ENCODE measurements around the gene SLC44A5.
"Not testable (repeated sequence)": the region's sequence is repeated elsewhere in the genome, so short reads cannot be mapped to it uniquely, and the experiment has no call there.

Gene SLC44A5

DNA sequence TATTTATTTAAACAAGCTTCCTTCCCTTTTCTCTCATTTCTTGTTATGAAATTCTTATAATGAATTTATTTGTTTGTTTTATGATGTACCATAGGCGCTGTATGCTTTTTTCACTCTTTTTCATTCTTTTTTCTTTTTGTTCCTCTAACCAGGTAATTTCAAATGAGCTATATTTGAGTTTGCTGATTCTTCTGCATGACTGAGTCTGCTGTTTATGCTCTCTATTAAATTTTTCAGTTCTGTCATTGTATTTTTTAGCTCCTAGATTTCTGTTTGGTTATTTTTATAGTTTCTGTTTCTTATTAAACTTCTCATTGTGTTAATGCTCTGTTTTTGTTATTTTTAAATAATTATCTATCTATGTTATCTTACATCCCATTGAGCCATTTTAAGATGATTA, 244.3 kb downstream of the SLC44A5 start:
- DNase-seq (ENCODE audit: low spot score) = no peak

DNA sequence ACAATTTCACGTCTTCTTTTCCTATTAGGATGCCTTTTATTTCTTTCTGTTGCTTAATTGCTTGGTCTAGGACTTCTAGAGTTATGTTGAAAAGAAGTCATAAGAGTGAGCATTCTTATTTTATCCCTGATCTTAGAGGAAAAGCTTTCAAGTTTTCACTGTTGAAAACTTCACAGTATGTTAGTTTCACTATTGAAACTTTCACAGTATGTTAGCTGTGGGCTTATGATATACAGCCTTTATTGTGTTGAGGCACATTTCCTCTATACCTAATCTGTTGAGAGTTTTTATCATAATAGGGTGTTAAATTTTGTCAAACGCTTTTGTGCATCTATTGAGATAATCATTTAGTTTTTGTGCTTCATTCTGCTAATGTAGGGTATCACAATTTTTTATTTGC, 249.7 kb downstream of the SLC44A5 start:
- no peak for DNase-seq (ENCODE audit: low spot score)

DNA sequence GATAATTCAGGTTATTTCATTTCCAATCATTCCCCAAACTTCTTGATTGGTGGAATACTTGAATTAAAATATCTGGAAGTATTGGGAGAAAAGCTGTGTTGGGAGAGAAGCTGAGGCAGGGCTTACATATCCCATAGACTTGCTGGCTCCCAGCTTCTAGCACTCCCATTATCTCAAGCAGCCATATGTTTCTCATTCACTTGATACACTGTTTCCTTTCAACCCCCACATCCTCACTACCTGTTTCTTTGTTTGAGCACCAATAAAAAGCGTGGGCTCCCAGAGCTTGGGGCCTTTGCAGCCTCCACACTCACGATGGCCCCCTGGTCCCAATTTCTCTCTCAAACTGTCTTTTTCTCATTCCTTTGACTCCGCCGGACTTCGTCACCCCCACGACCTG, 256.6 kb downstream of the SLC44A5 start:
- DNase-seq (ENCODE audit: low spot score) = not testable (repeated sequence)

DNA sequence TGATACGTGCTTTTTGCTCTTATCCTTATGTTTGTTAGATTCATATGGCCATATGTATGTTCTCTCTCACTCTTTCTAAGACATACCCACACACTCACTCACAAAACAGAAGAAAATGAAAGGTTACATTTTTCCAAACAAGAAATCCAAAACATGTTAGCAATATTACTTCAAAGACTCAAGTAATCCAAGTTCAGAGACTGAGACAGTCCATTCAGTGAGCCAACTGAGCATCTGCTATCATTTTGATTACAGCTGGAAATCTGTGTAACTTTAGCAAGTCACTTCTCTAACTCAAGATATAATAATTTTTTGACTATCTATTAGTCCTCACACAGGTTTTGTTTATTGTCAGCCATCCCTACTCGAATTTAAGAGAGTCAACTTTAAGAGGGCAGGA, 257.9 kb downstream of the SLC44A5 start:
- DNase-seq (ENCODE audit: low spot score) = no peak

DNA sequence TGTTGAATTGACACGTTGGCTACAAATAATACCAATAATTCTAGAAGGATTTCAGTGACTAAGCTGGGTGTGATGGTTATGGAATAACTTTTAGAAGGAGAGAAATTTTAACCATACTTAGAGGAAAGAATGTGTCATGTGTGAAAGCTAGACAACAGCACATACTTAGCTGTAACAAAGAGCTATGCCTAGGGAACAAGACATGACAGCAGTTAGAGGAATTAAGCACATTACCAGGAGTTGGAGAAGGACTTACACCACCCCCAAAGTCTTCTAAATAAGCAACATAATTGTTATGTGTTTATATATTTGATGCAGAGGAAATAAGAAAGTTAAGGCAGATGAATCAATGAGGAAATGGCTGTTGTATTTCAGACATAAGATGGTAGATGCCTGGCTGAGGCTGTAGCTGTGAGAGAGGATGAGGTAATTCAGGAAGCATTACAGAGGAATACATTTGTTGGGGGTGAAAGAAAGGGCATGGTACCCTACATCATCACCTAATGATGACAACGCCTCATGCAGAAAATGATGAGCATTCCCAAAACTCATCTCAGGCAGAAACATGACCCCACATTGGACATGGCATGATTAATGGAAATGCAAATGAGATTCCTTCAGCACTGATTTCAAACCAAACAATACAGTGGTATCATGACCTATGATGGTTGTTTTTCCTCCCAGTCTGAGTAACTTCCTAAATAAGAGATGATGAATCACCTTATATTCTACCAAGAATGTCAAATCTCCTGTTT, 265.2 kb downstream of the SLC44A5 start:
- DNase-seq (ENCODE audit: low spot score) = no peak

DNA sequence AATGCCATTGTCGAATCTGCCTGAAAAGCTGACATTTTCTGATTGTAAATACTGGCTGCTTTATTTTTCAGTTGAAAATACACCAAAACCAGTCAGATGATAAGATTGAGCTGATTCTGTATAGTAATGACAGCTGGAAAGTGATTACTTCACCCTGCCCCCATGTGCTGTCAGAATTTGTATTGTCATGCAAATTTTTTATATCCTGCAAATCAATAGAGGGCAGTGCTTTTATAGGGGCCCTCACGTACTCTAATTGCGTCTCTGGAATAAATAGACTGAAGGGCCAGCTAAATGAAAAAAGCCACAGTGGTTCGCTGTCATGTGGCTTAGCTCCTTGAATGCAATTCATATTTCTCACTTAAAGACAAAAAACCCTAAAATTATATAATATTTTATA, 268.1 kb downstream of the SLC44A5 start:
- DNase-seq (ENCODE audit: low spot score) = no peak

DNA sequence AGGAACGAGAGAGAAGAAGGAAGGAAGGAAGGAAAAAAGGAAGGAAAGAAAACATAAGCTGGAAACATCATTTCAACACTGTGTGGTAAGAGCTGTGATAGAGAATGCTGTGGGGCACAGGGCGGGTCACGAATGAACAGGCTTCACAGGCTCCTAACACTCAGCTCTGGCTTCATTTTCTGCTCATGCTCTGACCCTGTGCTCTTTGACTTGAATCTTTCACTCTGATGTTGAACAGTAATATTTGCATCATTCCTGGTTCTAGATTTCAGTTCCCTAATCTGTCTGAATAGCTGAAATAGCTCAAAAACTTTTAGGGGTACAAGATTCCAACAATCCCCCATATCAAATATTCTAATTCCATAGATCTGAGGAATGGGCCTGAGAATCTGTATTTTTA, 269.4 kb downstream of the SLC44A5 start:
- DNase-seq (ENCODE audit: low spot score) = no peak

DNA sequence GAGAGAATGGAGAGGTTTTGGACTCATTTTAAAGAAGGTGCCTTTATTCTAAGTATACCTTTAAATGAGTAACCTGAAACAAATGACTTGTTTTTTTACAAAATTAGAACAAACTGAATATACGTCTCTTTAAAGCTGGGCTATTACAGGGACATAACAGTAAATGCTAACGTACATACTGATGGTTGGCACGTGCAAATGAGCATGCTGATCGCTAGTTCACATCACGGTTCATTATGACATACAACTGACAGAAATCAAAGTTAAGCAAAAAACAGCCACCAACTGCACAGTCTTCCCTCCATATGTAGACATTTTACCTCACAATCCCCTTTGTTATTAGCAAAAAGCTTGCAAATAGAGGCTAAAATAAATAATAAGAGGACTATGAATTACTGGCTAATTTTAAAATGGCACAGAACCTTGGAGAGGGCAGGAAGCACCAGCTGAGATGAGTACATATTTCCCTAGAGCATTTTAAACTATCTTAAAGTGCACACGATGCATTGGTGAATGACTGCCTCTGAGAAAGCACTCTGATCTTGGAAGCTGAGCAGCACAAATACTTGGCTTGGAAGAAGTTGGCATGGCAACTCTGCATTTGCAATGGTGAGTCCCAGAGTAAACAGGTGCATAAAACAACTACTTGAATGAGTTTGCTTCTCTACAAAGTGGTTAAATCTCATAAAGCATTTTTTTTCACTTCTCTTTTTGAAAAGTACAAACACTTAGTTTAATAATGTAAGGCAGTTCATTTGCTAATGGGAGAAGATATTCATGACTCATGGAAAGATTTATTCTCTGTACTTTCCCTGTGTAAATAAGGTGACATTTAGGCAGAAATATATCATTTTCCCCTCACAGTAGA, 272.1 kb downstream of the SLC44A5 start:
- no peak for DNase-seq (ENCODE audit: low spot score)

DNA sequence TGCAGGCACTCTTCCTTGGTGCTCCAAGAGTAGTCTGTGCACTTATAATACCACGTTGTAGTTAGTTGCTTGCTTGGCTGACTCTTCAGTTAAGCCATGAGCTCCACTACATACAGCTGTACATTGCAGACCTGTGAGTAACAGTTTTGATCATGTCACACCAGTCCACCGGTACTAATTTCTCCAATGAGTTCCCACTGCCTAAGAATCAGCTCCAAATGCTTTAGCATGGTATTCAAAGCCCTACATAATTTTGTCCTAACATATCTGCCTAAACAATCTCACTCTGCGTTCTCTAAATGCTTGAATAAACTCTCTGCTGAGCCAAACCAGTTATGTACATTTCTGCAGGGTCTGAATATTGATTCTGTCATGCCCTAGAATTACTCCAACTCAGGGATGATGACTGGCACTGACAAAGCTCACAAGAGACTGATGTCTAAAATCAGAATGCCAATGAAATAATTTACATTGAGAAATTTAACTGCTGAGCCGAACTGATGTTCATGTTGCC, 276.0 kb downstream of the SLC44A5 start:
- DNase-seq (ENCODE audit: low spot score) = no peak

DNA sequence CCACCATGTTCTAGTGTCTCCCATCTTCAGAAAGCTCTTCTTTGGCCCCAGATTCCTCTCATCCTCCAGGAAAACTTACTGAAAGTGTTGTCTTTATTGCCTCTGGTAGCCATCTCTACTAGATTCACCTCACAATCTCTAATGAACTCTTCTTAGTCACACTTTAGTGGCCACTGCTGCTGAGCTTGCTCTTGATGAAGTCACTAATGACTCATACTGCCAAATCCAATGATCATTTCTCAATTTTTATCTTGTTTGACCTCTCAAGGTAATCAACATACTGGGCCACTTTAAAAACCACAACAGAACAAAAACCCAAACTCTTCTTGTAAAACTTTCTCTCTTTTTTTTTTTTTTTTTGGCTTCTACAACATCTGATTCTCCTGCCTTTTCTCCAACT, 280.3 kb downstream of the SLC44A5 start:
- no peak for DNase-seq (ENCODE audit: low spot score)

DNA sequence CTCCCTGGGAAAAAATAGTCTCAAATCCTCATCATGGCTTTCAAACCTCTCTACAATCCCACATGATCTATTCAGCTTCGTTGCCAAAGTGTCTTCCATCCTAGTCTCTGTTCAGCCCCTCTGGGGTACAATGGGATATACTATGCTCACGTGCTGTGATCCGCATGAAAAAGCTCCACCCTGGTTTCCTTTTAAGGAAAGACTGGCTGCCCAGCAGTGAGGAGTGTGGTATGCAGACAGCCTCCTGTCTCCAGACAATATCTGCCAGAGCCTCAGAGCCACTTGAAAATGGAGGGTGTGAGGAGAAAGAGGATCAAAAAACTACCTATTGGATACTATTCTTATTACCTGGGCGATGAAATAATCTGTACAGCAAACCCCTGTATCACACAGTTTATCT, 282.2 kb downstream of the SLC44A5 start:
- no peak for DNase-seq (ENCODE audit: low spot score)

DNA sequence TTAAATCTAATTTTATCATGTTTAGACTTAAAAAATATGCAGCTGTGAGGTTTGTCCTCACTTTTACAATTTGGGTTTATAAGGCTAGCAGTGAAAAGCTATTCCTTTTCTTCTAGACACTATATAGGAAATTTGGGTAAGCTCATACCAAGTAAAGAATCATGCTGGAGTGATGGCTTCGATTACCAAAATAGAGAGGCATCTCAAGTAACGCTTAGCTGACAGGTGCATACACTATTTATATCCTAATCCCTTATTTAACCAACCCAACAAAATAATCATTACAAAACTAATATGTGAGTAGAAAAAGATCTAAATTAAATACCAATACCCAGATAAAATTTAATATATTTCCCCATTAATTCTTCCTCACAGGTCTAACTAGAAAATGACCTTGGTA, 283.5 kb downstream of the SLC44A5 start:
- no peak for DNase-seq (ENCODE audit: low spot score)

DNA sequence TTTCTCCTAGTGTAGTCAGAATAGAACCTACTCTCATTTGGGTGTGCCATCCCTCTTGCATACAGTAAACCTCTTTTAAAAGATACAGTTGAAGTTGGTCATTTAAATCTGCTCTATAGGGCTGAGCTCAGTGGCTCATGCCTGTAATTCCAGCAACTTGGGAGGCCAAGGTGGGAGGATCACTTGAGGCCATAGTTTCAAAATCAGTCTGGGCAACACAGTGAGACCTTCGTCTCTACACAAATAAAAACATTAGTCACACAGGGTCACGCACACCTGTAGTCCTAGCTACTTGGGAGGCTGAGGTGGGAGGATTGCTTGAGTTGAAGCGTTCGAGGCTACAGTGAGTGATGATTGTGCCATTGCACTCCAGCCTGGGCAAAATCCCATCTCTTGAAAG, 292.9 kb downstream of the SLC44A5 start:
- no peak for DNase-seq (ENCODE audit: low spot score)

DNA sequence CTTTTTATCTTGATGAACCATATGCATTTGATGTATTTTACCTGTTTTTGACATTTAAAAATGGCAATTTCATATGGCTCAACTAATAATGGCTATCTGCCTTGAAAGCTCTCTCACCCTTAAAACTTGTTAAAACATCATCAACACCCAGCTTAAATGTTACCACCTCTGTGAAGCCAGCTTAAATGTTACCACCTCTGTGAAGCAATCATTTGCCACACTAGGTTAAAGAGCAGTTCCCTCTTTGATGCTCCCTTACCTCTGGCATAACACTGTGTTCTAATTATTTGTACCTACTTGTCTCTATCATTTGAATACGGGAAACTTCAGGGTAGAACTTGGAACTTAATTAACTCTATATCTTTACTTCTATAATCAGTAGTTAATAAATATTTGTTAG, 294.7 kb downstream of the SLC44A5 start:
- DNase-seq (ENCODE audit: low spot score) = no peak

DNA sequence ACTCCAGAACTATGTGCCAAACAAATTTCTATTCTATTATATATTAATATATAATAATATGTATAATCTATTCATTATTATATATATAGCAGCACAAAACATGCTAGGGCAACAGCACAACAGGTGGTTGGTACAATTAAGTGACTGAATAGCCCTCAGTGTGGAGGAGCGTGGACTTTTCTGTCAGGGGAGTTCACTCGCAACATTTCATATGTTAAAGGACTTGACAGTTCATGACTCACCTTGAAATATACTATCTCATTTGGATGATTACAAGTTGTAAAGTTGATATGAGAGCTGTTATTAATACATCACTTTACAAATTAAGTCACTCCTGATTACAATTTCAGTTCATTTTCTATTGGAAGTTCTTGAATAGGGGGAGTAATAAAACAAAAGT, 298.3 kb downstream of the SLC44A5 start:
- DNase-seq (ENCODE audit: low spot score) = no peak

DNA sequence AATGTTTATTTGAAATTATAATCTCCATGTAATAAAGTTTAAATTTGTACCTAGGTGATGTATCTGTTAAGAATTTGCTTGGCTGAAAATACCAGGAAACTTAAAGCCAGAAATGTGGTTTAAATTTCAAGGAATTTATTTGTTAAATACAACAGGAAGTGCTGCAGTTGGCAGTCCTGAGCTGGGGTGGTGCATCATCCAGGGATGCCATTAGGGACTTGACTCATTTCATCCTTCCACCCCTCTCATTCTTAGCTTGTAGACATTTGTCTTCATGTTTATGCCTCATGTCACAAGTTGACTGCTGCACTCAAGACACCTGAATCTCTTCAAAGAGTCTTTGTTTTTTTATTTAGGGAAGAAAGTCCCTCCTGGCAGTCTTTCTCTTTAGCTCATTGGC, 300.8 kb downstream of the SLC44A5 start:
- DNase-seq (ENCODE audit: low spot score) = no peak

DNA sequence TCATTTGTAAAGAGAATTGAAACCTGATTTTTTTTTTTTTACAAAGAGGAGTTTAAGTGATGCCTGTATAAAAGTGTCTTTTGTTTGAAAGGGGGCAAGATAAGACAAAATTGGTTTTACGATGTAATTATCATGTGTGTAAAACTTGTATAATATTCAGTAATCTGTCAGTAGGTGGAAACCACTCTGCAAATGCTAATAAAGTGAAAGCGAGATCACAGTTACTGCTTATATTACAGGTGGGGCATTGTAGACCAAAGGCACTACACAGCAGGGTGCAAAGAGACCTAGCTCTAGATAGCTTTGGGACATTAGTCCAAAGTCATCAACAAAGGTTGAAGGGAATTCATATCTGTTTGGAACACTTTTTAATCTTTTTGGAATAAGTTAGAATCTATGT, 302.5 kb downstream of the SLC44A5 start:
- DNase-seq (ENCODE audit: low spot score) = no peak

DNA sequence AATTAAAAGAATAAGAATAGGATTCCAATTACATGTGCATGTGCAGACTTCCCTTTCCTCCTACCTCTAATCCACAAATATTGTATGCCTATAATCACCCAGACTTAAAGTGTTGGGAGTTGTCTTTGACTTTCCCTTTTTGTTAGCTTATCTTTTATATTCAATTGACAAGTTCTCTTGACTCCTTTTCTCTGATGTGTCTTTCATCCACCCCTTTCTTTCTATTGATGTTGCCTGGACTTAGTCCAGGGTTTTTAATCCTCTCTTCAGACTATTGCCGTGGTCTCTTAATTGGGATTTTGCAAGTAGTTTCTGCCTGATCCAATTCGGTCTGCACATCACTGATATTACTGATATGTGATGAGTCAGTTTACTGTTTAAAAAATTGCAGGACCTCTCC, 305.9 kb downstream of the SLC44A5 start:
- no peak for DNase-seq (ENCODE audit: low spot score)

DNA sequence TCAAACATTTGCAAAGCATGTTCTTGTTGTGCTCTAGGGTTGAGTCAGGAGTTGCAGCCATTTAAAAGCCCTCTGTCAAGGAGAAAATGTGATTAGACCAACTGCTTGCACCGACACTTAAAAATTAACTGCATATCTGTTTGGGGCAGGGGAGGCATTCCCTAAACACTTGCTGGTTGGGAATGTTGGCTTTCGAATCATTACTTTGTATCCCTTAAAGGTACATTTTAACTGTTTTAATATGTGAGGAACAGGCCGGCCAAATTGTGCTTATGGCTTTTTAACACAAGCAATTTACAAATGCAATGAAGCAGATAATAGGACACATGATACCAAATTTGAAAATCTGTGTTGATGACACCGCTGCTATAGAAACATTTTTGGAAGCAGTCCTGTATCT, 317.6 kb downstream of the SLC44A5 start:
- DNase-seq (ENCODE audit: low spot score) = no peak

DNA sequence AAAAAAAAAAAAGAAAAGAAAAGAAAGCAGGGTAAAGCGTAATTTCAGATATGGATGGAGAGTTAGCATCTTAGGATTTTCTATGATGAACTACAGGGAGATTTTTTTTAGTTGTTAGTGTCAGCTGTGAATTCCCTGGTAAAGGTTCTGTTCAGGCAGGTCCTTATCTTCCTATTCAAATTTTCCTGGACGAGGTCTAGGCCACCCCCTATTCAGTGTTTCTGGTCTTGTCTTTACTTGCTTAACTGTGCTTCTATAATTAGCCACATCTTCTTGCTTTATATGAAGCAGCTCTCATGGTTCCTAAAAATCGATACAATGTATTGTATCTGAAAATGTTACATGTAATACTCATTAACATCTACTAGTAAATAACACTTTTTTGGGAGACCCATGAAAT, 318.9 kb downstream of the SLC44A5 start:
- no peak for DNase-seq (ENCODE audit: low spot score)

DNA sequence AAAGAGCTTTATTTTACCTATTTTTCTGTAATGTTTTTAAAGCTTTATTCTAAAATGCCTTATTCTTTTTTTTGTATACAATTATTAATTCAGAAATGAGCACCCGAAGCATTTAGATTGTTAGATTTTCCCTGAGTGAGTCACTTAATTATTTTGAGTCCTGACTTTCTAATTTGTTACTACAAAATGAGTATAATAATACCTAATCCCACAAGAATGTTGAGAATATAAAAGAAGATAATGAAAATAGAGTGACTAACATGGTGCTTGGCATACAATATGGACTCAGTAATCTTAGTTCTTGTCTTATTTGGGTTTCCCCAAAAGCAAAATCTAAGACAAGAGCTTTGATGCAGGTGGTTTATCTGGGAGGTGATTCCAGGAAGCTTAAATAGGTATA, 334.5 kb downstream of the SLC44A5 start:
- DNase-seq (ENCODE audit: low spot score) = no peak

DNA sequence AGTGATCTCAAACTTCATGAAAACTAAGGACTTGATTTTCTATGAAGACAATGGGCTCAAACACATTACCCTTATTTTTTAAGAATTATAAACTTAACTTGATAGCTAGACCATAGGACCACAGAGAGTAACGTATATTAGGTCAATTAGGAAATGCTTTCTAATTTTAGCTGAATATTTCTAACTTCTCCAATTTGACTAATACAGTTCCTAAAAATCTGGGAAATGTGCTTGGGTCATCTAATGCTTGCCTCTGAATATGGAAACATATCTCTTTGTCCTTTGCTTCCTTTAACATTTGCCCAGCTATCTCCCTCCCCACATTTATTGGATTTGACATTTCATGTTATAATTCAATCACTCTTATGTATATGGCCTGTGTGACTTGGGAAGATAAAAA, 335.3 kb downstream of the SLC44A5 start:
- no peak for DNase-seq (ENCODE audit: low spot score)

DNA sequence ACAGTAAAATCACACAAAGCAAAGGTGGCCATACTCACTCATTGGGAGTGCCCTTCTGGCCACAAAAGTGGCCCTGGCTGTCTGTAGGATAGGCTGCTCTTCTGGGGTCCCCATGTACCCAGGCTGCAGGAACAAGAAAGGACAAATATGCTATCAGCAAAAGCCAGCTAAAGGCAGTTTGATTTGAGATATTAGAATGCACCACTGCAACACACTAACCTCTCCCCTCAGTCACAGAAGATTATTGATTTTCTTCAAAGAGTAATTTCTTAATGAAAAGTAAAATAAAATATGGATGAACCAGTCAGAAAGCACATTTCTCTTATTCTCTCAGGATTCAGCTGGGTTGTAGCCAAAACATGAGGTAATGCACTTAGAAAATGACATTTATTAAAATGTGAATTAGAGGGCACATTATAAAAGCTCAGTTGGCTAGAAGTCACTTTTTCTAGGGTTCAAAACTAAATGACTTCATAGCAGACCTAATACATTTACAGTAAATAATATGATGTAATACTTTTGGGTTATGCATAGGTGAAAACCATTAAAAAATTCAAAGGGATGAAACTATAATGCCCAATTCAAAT, 335.9 kb downstream of the SLC44A5 start:
- DNase-seq (ENCODE audit: low spot score) = no peak
